ENCODE results near the gene PRR9. TPM values are rescaled to one million over a fixed set of nuclear protein-coding genes. Genes with fewer than 3 reads are reported as not detected.

PRR9 gene
- total RNA-seq, 1 experiment from 2014 or later = not detected

- no peak overlapping the region for H2AFZ ChIP-seq (ENCODE audit: low read length)
- no peaks in the 10 kb centered on the region for H3K27me3 ChIP-seq (ENCODE audit: low read length)
- no peaks in the 10 kb centered on the region for H3K9me3 ChIP-seq (ENCODE audit: low read length)
- H4K20me1 ChIP-seq (ENCODE audit: insufficient read depth, low read depth, low read length) = no peaks in the 10 kb centered on the region
- no peak overlapping the region for H3K9ac ChIP-seq (ENCODE audit: low read length)
- DNase-seq = no peak
- no peak overlapping the region for H3K27ac ChIP-seq (ENCODE audit: low read length)
- H3K4me1 ChIP-seq (ENCODE audit: low read length) = no peaks in the 10 kb centered on the region
- H3K4me3 ChIP-seq (ENCODE audit: low read length) = no peak overlapping the region
- no peaks in the 10 kb centered on the region for H3K79me2 ChIP-seq (ENCODE audit: low read length)
- no peaks in the 10 kb centered on the region for H3K9me2 ChIP-seq (replicated peaks; ENCODE audit: insufficient read depth, low read length)
- H3K36me3 ChIP-seq (ENCODE audit: insufficient read depth, low read length) = no peaks in the 10 kb centered on the region
- no peak overlapping the region for H3K4me2 ChIP-seq (ENCODE audit: low read depth, low read length, poor library complexity, severe bottlenecking)
Observed at GRCh38 chr1:153248176-153248879, 30.9 kb downstream of the PRR9 start.

GRCh38 chr1:153250166-153250565 lies 32.8 kb downstream of the PRR9 start:
- Histone ChIP-seq H3K9me2 (replicated peaks; ENCODE audit: insufficient read depth, low read length) (no peaks in the 10 kb centered on the region), H3K4me1 (ENCODE audit: low read length) (no peaks in the 10 kb centered on the region), H3K4me2 (ENCODE audit: low read depth, low read length, poor library complexity, severe bottlenecking) (no peak overlapping the region), H2AFZ (ENCODE audit: low read length) (no peak overlapping the region), H3K36me3 (ENCODE audit: insufficient read depth, low read length) (no peaks in the 10 kb centered on the region), H3K27me3 (ENCODE audit: low read length) (no peaks in the 10 kb centered on the region), H4K20me1 (ENCODE audit: insufficient read depth, low read depth, low read length) (no peaks in the 10 kb centered on the region), H3K4me3 (ENCODE audit: low read length) (no peak overlapping the region), H3K79me2 (ENCODE audit: low read length) (no peaks in the 10 kb centered on the region), H3K9ac (ENCODE audit: low read length) (no peak overlapping the region), H3K27ac (ENCODE audit: low read length) (no peak overlapping the region), H3K9me3 (ENCODE audit: low read length) (no peaks in the 10 kb centered on the region)
- no peak for DNase-seq

DNA sequence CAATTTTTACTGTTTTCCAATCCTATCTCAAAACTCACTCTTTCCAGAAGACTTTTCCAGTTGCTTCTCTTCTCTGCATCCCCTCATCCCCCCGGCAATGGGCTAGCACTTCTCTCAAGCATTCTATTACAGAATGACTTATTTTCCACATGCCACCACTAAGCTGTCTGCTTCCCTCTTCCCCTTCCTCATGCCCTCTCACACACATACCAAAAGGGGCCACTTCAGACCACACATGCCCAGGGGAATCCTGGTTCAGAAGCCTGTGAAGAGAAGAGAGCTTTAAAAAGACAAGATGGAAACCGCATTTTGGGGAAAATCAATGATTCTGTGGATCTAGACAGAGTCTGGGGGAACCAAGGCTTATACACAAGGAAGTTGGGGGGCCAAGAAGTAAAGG lies 33.7 kb downstream of the PRR9 start:
- Histone ChIP-seq H3K36me3 (ENCODE audit: insufficient read depth, low read length) (no peaks in the 10 kb centered on the region), H3K27me3 (ENCODE audit: low read length) (no peaks in the 10 kb centered on the region), H3K79me2 (ENCODE audit: low read length) (no peaks in the 10 kb centered on the region), H4K20me1 (ENCODE audit: insufficient read depth, low read depth, low read length) (no peaks in the 10 kb centered on the region), H3K27ac (ENCODE audit: low read length) (no peak overlapping the region), H3K9ac (ENCODE audit: low read length) (no peak overlapping the region), H3K4me3 (ENCODE audit: low read length) (no peak overlapping the region), H3K9me2 (replicated peaks; ENCODE audit: insufficient read depth, low read length) (no peaks in the 10 kb centered on the region), H3K9me3 (ENCODE audit: low read length) (no peaks in the 10 kb centered on the region), H3K4me2 (ENCODE audit: low read depth, low read length, poor library complexity, severe bottlenecking) (no peak overlapping the region), H3K4me1 (ENCODE audit: low read length) (no peaks in the 10 kb centered on the region), H2AFZ (ENCODE audit: low read length) (no peak overlapping the region)
- no peak for DNase-seq

DNA sequence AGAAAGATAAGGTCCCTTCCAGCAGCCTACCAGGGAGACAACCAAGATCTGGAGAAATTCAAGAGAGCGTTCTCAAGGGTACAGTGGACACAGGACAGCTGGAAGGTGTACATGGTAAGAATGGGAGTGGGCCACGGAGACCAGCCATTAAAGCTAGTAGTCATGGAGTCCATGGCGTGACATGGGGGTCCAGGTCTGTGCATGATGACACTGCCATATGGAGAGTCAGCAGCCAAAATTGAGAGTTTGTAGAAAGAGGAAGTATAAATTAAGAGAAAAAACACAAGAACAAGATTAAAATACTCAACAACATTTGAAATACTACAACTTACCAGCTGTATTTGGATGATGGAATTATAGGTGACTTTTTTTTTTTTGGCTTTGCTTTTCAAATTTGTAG lies 34.2 kb downstream of the PRR9 start:
- Histone ChIP-seq H3K4me2 (ENCODE audit: low read depth, low read length, poor library complexity, severe bottlenecking) (no peak overlapping the region), H3K79me2 (ENCODE audit: low read length) (no peaks in the 10 kb centered on the region), H3K9me3 (ENCODE audit: low read length) (no peaks in the 10 kb centered on the region), H3K27ac (ENCODE audit: low read length) (no peak overlapping the region), H2AFZ (ENCODE audit: low read length) (no peak overlapping the region), H3K9me2 (replicated peaks; ENCODE audit: insufficient read depth, low read length) (no peaks in the 10 kb centered on the region), H3K4me1 (ENCODE audit: low read length) (no peaks in the 10 kb centered on the region), H4K20me1 (ENCODE audit: insufficient read depth, low read depth, low read length) (no peaks in the 10 kb centered on the region), H3K36me3 (ENCODE audit: insufficient read depth, low read length) (no peaks in the 10 kb centered on the region), H3K9ac (ENCODE audit: low read length) (no peak overlapping the region), H3K4me3 (ENCODE audit: low read length) (no peak overlapping the region), H3K27me3 (ENCODE audit: low read length) (no peaks in the 10 kb centered on the region)
- no peak for DNase-seq

GRCh38 chr1:153251988-153252387 lies 34.6 kb downstream of the PRR9 start:
- Histone ChIP-seq H3K9me3 (ENCODE audit: low read length) (no peaks in the 10 kb centered on the region), H3K4me3 (ENCODE audit: low read length) (no peak overlapping the region), H3K27ac (ENCODE audit: low read length) (no peak overlapping the region), H3K36me3 (ENCODE audit: insufficient read depth, low read length) (no peaks in the 10 kb centered on the region), H3K9me2 (replicated peaks; ENCODE audit: insufficient read depth, low read length) (no peaks in the 10 kb centered on the region), H3K4me1 (ENCODE audit: low read length) (no peaks in the 10 kb centered on the region), H3K79me2 (ENCODE audit: low read length) (no peaks in the 10 kb centered on the region), H3K4me2 (ENCODE audit: low read depth, low read length, poor library complexity, severe bottlenecking) (no peak overlapping the region), H3K9ac (ENCODE audit: low read length) (no peak overlapping the region), H4K20me1 (ENCODE audit: insufficient read depth, low read depth, low read length) (no peaks in the 10 kb centered on the region), H2AFZ (ENCODE audit: low read length) (no peak overlapping the region), H3K27me3 (ENCODE audit: low read length) (no peaks in the 10 kb centered on the region)
- no peak for DNase-seq

GRCh38 chr1:153253076-153253475 lies 35.7 kb downstream of the PRR9 start:
- no peak for DNase-seq
- Histone ChIP-seq H2AFZ (ENCODE audit: low read length) (no peak overlapping the region), H3K9me2 (replicated peaks; ENCODE audit: insufficient read depth, low read length) (no peaks in the 10 kb centered on the region), H3K36me3 (ENCODE audit: insufficient read depth, low read length) (no peaks in the 10 kb centered on the region), H3K27ac (ENCODE audit: low read length) (no peak overlapping the region), H3K27me3 (ENCODE audit: low read length) (no peaks in the 10 kb centered on the region), H3K4me2 (ENCODE audit: low read depth, low read length, poor library complexity, severe bottlenecking) (no peak overlapping the region), H3K4me3 (ENCODE audit: low read length) (no peak overlapping the region), H4K20me1 (ENCODE audit: insufficient read depth, low read depth, low read length) (no peaks in the 10 kb centered on the region), H3K4me1 (ENCODE audit: low read length) (no peaks in the 10 kb centered on the region), H3K79me2 (ENCODE audit: low read length) (no peaks in the 10 kb centered on the region), H3K9ac (ENCODE audit: low read length) (no peak overlapping the region), H3K9me3 (ENCODE audit: low read length) (no peaks in the 10 kb centered on the region)

- Histone ChIP-seq H3K4me1 (ENCODE audit: low read length) (no peaks in the 10 kb centered on the region), H3K9me2 (replicated peaks; ENCODE audit: insufficient read depth, low read length) (no peaks in the 10 kb centered on the region), H2AFZ (ENCODE audit: low read length) (no peak overlapping the region), H3K9ac (ENCODE audit: low read length) (no peak overlapping the region), H3K27me3 (ENCODE audit: low read length) (no peaks in the 10 kb centered on the region), H3K36me3 (ENCODE audit: insufficient read depth, low read length) (no peaks in the 10 kb centered on the region), H3K4me3 (ENCODE audit: low read length) (no peak overlapping the region), H3K27ac (ENCODE audit: low read length) (no peak overlapping the region), H4K20me1 (ENCODE audit: insufficient read depth, low read depth, low read length) (0 out of 2 replicates have a peak, but pooled peaks cover 2% of the 10 kb centered on the region), H3K79me2 (ENCODE audit: low read length) (no peaks in the 10 kb centered on the region), H3K4me2 (ENCODE audit: low read depth, low read length, poor library complexity, severe bottlenecking) (no peak overlapping the region), H3K9me3 (ENCODE audit: low read length) (no peaks in the 10 kb centered on the region)
- DNase-seq = no peak
Observed at GRCh38 chr1:153253693-153254092, 36.3 kb downstream of the PRR9 start.

- H2AFZ ChIP-seq (ENCODE audit: low read length) = no peak within 1 kb of the TSS
- no peaks in the 10 kb centered on the region for H3K27me3 ChIP-seq (ENCODE audit: low read length)
- no peaks in the 10 kb centered on the region for H3K9me2 ChIP-seq (replicated peaks; ENCODE audit: insufficient read depth, low read length)
- H4K20me1 ChIP-seq (ENCODE audit: insufficient read depth, low read depth, low read length) = 0 out of 2 replicates have a peak, but pooled peaks cover 2% of the 10 kb centered on the region
- no peak within 1 kb of the TSS for H3K4me3 ChIP-seq (ENCODE audit: low read length)
- H3K79me2 ChIP-seq (ENCODE audit: low read length) = no peaks in the 10 kb centered on the region
- H3K36me3 ChIP-seq (ENCODE audit: insufficient read depth, low read length) = no peaks in the 10 kb centered on the region
- H3K9me3 ChIP-seq (ENCODE audit: low read length) = no peaks in the 10 kb centered on the region
- no peaks in the 10 kb centered on the region for H3K4me1 ChIP-seq (ENCODE audit: low read length)
- no peak within 1 kb of the TSS for H3K27ac ChIP-seq (ENCODE audit: low read length)
- no peak within 1 kb of the TSS for H3K4me2 ChIP-seq (ENCODE audit: low read depth, low read length, poor library complexity, severe bottlenecking)
- H3K9ac ChIP-seq (ENCODE audit: low read length) = no peak within 1 kb of the TSS
- no peak for DNase-seq
Observed at GRCh38 chr1:153259387-153259786, 42.0 kb downstream of the PRR9 start, which contains the start of gene LORICRIN. Gene LORICRIN (plus strand): TSS chr1:153259687. CDS start chr1:153260950, 1,263 bp downstream.

Measured in Karpas-422 (cell line).